Measurements from ENCODE around the gene CTSC. TPM values are rescaled to one million over a fixed set of nuclear protein-coding genes. Genes with fewer than 3 reads are reported as not detected.

CTSC gene
- total and polyA plus RNA-seq, 2 of the 13 experiments (the other 11 are each of a cell fraction or from before 2014, with no cell fraction given), result 144 to 210 TPM

- TF ChIP-seq PITX1 (CRISPR knock-in tag; IDR thresholded peaks at IDR 0.05) (no peak), NBN (conservative IDR thresholded peaks at IDR 0.05) (no peak)
Observed at GRCh38 chr11:88363648-88364065, 26.1 kb upstream of the CTSC start (continued).

GRCh38 chr11:88363004-88363403 is 25.5 kb upstream of the CTSC start:
- H3K36me3 ChIP-seq (replicated peaks in 1 of 2; ENCODE audit: control insufficient read depth in 1 of 2, insufficient read depth in 2 of 2, low read length in 2 of 2), result no peaks in the 10 kb centered on the region
- ATAC-seq (no peak), FAIRE-seq (no peak), DNase-seq (ENCODE audit: low spot score) (no peak)
- no peak overlapping the region for H3K4me2 ChIP-seq (ENCODE audit: low read depth, low read length)
- H3K27me3 ChIP-seq (ENCODE audit: control insufficient read depth in 1 of 2, insufficient read depth in 2 of 2, low read length in 2 of 2), result no peaks in the 10 kb centered on the region
- no TSS peak for BruUV-seq (replicated peaks)
- H3K9me3 ChIP-seq (ENCODE audit: low read length), result no peaks in the 10 kb centered on the region
- no peak overlapping the region for H2AFZ ChIP-seq (ENCODE audit: low read length)
- 3% methylated on average over 1 of the region's 1 CpG for WGBS (ENCODE audit: low lambda C conversion rate)
- POLR2A ChIA-PET, result no interaction called here
- intact Hi-C loops (cut with micrococcal nuclease; ENCODE audit: unreplicated experiment) (no loop called here), in situ Hi-C loops (cut with HindIII; ENCODE audit: extremely low pct_ligation_motif_present, low pct_unique_long_range_greater_than_20kb) (no loop called here)
- H3K9ac ChIP-seq (ENCODE audit: insufficient read depth, low read depth, low read length), result no peak overlapping the region
- CTCF ChIA-PET (ENCODE audit: low intra/inter-chr PET ratio, low total read pairs), result no interaction called here
- H3K79me2 ChIP-seq (ENCODE audit: insufficient read depth, low read length), result no peaks in the 10 kb centered on the region
- no peak for TF ChIP-seq KDM5A (IDR thresholded peaks at IDR 0.05; ENCODE audit: borderline replicate concordance, low read length)
- 0 out of 2 replicates have a peak, but pooled peaks have one; percentile 14 for TF ChIP-seq ZNF12 (CRISPR knock-in tag; IDR thresholded peaks at IDR 0.05)
- no peak overlapping the region for H3K27ac ChIP-seq (ENCODE audit: extremely low read length, insufficient read depth, low read length)
- no peaks in the 10 kb centered on the region for H4K20me1 ChIP-seq (ENCODE audit: insufficient read depth, low read length)
- no peak overlapping the region for H3K4me3 ChIP-seq (replicated peaks in 1 of 3; ENCODE audit: insufficient read depth in 1 of 3, low read depth in 2 of 3, low read length in 3 of 3)
- no peaks in the 10 kb centered on the region for H3K4me1 ChIP-seq (ENCODE audit: insufficient read depth, low read length)

DNA sequence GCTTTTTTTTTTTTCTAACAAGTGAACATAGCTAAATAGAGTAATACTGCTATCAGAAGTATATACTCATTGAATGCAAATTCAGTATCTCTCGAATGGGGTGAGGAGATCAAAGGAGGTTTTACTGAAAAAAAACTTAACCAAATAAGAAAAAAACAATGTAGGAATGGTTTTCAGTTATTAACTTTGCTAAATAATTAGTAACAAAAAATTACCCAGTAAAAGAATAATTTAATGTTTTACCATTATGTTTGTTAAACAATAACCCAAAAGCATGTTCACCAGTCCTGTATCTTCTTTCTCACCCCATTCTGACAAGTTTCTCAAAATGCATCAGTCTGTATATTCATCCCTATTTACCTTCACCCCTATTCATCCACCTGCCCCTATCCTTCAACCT is 22.6 kb upstream of the CTSC start:
- no peak for ATAC-seq
- Histone ChIP-seq H3K27ac (ENCODE audit: extremely low read length, insufficient read depth, low read length) (no peak overlapping the region), H3K27me3 (ENCODE audit: control insufficient read depth in 1 of 2, insufficient read depth in 2 of 2, low read length in 2 of 2) (no peaks in the 10 kb centered on the region), H3K9me3 (ENCODE audit: low read length) (no peaks in the 10 kb centered on the region), H4K20me1 (ENCODE audit: insufficient read depth, low read length) (no peaks in the 10 kb centered on the region), H3K79me2 (ENCODE audit: insufficient read depth, low read length) (no peaks in the 10 kb centered on the region), H3K9ac (ENCODE audit: insufficient read depth, low read depth, low read length) (no peak overlapping the region), H3K4me2 (ENCODE audit: low read depth, low read length) (no peak overlapping the region), H3K36me3 (replicated peaks in 1 of 2; ENCODE audit: control insufficient read depth in 1 of 2, insufficient read depth in 2 of 2, low read length in 2 of 2) (no peaks in the 10 kb centered on the region), H2AFZ (ENCODE audit: low read length) (no peak overlapping the region), H3K4me1 (ENCODE audit: insufficient read depth, low read length) (no peaks in the 10 kb centered on the region), H3K4me3 (replicated peaks in 1 of 3; ENCODE audit: insufficient read depth in 1 of 3, low read depth in 2 of 3, low read length in 3 of 3) (no peak overlapping the region)
- CTCF ChIA-PET (ENCODE audit: low intra/inter-chr PET ratio, low total read pairs), result no interaction called here
- no peak for FAIRE-seq
- TF ChIP-seq ATF7 (IDR thresholded peaks at IDR 0.05), result no peak
- no peak for TF ChIP-seq ATF7 (CRISPR knock-in tag; IDR thresholded peaks at IDR 0.05)
- no peak for TF ChIP-seq ZNF253 (CRISPR knock-in tag; IDR thresholded peaks at IDR 0.05; ENCODE audit: borderline replicate concordance)
- TF ChIP-seq HNRNPUL1 (IDR thresholded peaks at IDR 0.05; ENCODE audit: low read depth, low read length), result no peak
- no peak for TF ChIP-seq SNRNP70 (IDR thresholded peaks at IDR 0.05; ENCODE audit: low read depth, low read length)
- intact Hi-C loops (cut with micrococcal nuclease; ENCODE audit: unreplicated experiment) (no loop called here), in situ Hi-C loops (cut with HindIII; ENCODE audit: extremely low pct_ligation_motif_present, low pct_unique_long_range_greater_than_20kb) (no loop called here)
- DNase-seq (ENCODE audit: low spot score), result no peak
- POLR2A ChIA-PET, result no interaction called here
- BruUV-seq (replicated peaks), result no TSS peak
- 41% methylated on average over 1 of the region's 1 CpG for WGBS (ENCODE audit: low lambda C conversion rate)
